ENCODE data around the gene FAM170A. TPM values are rescaled to one million over a fixed set of nuclear protein-coding genes. Genes with fewer than 3 reads are reported as not detected.

FAM170A gene
- total RNA-seq, 1 experiment from 2014 or later: not detected

- Histone ChIP-seq H3K79me2 (ENCODE audit: low read length) (no peaks in the 10 kb centered on the region), H3K27ac (ENCODE audit: low read length) (no peak overlapping the region), H2AFZ (ENCODE audit: low read length) (no peak overlapping the region), H3K36me3 (ENCODE audit: low read depth, low read length) (no peaks in the 10 kb centered on the region), H3K4me3 (ENCODE audit: low read length) (no peak overlapping the region), H3K4me2 (ENCODE audit: low read length) (no peak overlapping the region), H3K4me1 (ENCODE audit: insufficient read depth, low read length) (no peaks in the 10 kb centered on the region), H3K27me3 (ENCODE audit: low read length) (no peaks in the 10 kb centered on the region), H3K9me2 (replicated peaks; ENCODE audit: low read length) (no peaks in the 10 kb centered on the region), H4K20me1 (ENCODE audit: low read length) (no peaks in the 10 kb centered on the region), H3K9me3 (ENCODE audit: low read length) (no peaks in the 10 kb centered on the region), H3F3A (ENCODE audit: low read length, unreplicated experiment) (no peaks in the 10 kb centered on the region), H3K9ac (ENCODE audit: low read length) (no peak overlapping the region)
- CTCF ChIA-PET: no interaction called here
- POLR2A ChIA-PET (ENCODE audit: unreplicated experiment): no interaction called here
- ATAC-seq: no peak
- DNase-seq: no peak
- TF ChIP-seq CTCF (conservative IDR thresholded peaks at IDR 0.05; ENCODE audit: low read depth, low read length): no peak
- TF ChIP-seq EZH2phosphoT487 (IDR thresholded peaks at IDR 0.05; ENCODE audit: borderline replicate concordance, low read length): no peak
- no peak for TF ChIP-seq EZH2 (IDR thresholded peaks at IDR 0.05; ENCODE audit: low read length, unreplicated experiment)
- intact Hi-C loops (cut with micrococcal nuclease): no loop called here
- BruUV-seq (replicated peaks): no TSS peak
Observed at GRCh38 chr5:119631660-119632059, 2.3 kb downstream of the FAM170A start.

- BruUV-seq (replicated peaks): no TSS peak
- H3F3A ChIP-seq (ENCODE audit: low read length, unreplicated experiment): no peaks in the 10 kb centered on the region
- H3K36me3 ChIP-seq (ENCODE audit: low read depth, low read length): no peaks in the 10 kb centered on the region
- H4K20me1 ChIP-seq (ENCODE audit: low read length): no peaks in the 10 kb centered on the region
- H3K4me1 ChIP-seq (ENCODE audit: insufficient read depth, low read length): no peaks in the 10 kb centered on the region
- H3K4me3 ChIP-seq (ENCODE audit: low read length): no peak overlapping the region
- H3K4me2 ChIP-seq (ENCODE audit: low read length): no peak overlapping the region
- CTCF ChIA-PET: no interaction called here
- H3K9me2 ChIP-seq (replicated peaks; ENCODE audit: low read length): no peaks in the 10 kb centered on the region
- H3K27ac ChIP-seq (ENCODE audit: low read length): no peak overlapping the region
- H3K27me3 ChIP-seq (ENCODE audit: low read length): no peaks in the 10 kb centered on the region
- POLR2A ChIA-PET (ENCODE audit: unreplicated experiment): no interaction called here
- no peaks in the 10 kb centered on the region for H3K79me2 ChIP-seq (ENCODE audit: low read length)
- no peak for TF ChIP-seq EZH2phosphoT487 (IDR thresholded peaks at IDR 0.05; ENCODE audit: borderline replicate concordance, low read length)
- H2AFZ ChIP-seq (ENCODE audit: low read length): no peak overlapping the region
- no peaks in the 10 kb centered on the region for H3K9me3 ChIP-seq (ENCODE audit: low read length)
- intact Hi-C loops (cut with micrococcal nuclease): no loop called here
- DNase-seq (no peak), ATAC-seq (no peak)
- H3K9ac ChIP-seq (ENCODE audit: low read length): no peak overlapping the region
Observed at GRCh38 chr5:119651486-119651885, 22.1 kb downstream of the FAM170A start.

- H3F3A ChIP-seq (ENCODE audit: low read length, unreplicated experiment): no peaks in the 10 kb centered on the region
- no peak overlapping the region for H3K4me3 ChIP-seq (ENCODE audit: low read length)
- POLR2A ChIA-PET (ENCODE audit: unreplicated experiment): no interaction called here
- no peaks in the 10 kb centered on the region for H3K36me3 ChIP-seq (ENCODE audit: low read depth, low read length)
- H3K9me2 ChIP-seq (replicated peaks; ENCODE audit: low read length): no peaks in the 10 kb centered on the region
- TF ChIP-seq EZH2 (IDR thresholded peaks at IDR 0.05; ENCODE audit: low read length, unreplicated experiment) (no peak), EZH2phosphoT487 (IDR thresholded peaks at IDR 0.05; ENCODE audit: borderline replicate concordance, low read length) (no peak), CTCF (conservative IDR thresholded peaks at IDR 0.05; ENCODE audit: low read depth, low read length) (no peak)
- H3K27ac ChIP-seq (ENCODE audit: low read length): no peak overlapping the region
- H3K79me2 ChIP-seq (ENCODE audit: low read length): no peaks in the 10 kb centered on the region
- CTCF ChIA-PET: no interaction called here
- H3K27me3 ChIP-seq (ENCODE audit: low read length): no peaks in the 10 kb centered on the region
- DNase-seq (peak; percentile 7), ATAC-seq (no peak)
- intact Hi-C loops (cut with micrococcal nuclease): no loop called here
- H3K9ac ChIP-seq (ENCODE audit: low read length): no peak overlapping the region
- H3K9me3 ChIP-seq (ENCODE audit: low read length): no peaks in the 10 kb centered on the region
- H3K4me2 ChIP-seq (ENCODE audit: low read length): no peak overlapping the region
- H3K4me1 ChIP-seq (ENCODE audit: insufficient read depth, low read length): no peaks in the 10 kb centered on the region
- no peak overlapping the region for H2AFZ ChIP-seq (ENCODE audit: low read length)
- no peaks in the 10 kb centered on the region for H4K20me1 ChIP-seq (ENCODE audit: low read length)
- no TSS peak for BruUV-seq (replicated peaks)
Observed at GRCh38 chr5:119655061-119655460, 25.7 kb downstream of the FAM170A start.
